ENCODE data around the gene DAND5. TPM values are rescaled to one million over a fixed set of nuclear protein-coding genes. Genes with fewer than 3 reads are reported as not detected.

DAND5 gene
- total and polyA plus RNA-seq, 9 of the 15 experiments (the other 6 are each of a cell fraction or from before 2014, with no cell fraction given): 0.22 to 0.83 (median 0.60) TPM

DNA sequence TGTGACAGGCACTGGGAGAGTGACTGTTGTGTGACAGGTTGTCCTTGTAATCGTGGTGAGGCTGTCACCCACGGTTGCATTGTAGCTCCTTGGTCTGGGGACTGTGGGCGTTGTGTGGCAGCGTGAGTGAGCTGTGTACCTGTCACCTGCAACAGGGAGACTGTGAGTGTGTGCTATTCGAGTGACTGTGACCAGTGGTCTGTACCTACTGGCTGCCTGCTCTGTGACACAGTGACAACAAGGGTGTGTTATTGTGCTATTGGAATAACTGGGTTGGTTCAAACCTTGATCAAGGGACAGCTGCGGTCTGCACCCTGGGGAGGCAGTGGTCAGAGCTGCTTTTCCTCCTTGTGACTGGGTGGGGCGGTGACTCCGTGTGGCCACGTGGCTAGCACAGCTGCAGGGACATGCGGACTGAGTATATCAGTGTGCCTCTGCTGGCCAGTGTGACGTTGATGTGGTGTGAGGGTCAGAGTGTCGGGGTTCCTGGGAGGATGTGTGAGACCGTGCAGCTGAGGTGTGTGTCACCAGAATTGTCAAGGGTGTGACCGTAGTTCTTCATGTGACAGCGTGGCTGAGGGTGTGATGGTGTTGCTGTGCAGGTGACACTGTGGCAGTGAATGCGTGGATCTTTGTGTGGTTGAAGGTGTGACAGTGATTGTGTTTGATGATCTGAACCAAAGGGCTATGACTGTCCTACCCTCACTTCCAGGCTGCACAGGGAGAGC, 15.8 kb downstream of the DAND5 start (continued):
- TF ChIP-seq, protein P1, sequence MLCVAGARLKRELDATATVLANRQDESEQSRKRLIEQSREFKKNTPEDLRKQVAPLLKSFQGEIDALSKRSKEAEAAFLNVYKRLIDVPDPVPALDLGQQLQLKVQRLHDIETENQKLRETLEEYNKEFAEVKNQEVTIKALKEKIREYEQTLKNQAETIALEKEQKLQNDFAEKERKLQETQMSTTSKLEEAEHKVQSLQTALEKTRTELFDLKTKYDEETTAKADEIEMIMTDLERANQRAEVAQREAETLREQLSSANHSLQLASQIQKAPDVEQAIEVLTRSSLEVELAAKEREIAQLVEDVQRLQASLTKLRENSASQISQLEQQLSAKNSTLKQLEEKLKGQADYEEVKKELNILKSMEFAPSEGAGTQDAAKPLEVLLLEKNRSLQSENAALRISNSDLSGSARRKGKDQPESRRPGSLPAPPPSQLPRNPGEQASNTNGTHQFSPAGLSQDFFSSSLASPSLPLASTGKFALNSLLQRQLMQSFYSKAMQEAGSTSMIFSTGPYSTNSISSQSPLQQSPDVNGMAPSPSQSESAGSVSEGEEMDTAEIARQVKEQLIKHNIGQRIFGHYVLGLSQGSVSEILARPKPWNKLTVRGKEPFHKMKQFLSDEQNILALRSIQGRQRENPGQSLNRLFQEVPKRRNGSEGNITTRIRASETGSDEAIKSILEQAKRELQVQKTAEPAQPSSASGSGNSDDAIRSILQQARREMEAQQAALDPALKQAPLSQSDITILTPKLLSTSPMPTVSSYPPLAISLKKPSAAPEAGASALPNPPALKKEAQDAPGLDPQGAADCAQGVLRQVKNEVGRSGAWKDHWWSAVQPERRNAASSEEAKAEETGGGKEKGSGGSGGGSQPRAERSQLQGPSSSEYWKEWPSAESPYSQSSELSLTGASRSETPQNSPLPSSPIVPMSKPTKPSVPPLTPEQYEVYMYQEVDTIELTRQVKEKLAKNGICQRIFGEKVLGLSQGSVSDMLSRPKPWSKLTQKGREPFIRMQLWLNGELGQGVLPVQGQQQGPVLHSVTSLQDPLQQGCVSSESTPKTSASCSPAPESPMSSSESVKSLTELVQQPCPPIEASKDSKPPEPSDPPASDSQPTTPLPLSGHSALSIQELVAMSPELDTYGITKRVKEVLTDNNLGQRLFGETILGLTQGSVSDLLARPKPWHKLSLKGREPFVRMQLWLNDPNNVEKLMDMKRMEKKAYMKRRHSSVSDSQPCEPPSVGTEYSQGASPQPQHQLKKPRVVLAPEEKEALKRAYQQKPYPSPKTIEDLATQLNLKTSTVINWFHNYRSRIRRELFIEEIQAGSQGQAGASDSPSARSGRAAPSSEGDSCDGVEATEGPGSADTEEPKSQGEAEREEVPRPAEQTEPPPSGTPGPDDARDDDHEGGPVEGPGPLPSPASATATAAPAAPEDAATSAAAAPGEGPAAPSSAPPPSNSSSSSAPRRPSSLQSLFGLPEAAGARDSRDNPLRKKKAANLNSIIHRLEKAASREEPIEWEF (CRISPR knock-in tag; IDR thresholded peaks at IDR 0.05): no peak
- no peak for TF ChIP-seq HNRNPUL1 (IDR thresholded peaks at IDR 0.05; ENCODE audit: low read length)
- no peak for TF ChIP-seq JUNB (CRISPR knock-in tag; conservative IDR thresholded peaks at IDR 0.05)
- TF ChIP-seq, protein P2, sequence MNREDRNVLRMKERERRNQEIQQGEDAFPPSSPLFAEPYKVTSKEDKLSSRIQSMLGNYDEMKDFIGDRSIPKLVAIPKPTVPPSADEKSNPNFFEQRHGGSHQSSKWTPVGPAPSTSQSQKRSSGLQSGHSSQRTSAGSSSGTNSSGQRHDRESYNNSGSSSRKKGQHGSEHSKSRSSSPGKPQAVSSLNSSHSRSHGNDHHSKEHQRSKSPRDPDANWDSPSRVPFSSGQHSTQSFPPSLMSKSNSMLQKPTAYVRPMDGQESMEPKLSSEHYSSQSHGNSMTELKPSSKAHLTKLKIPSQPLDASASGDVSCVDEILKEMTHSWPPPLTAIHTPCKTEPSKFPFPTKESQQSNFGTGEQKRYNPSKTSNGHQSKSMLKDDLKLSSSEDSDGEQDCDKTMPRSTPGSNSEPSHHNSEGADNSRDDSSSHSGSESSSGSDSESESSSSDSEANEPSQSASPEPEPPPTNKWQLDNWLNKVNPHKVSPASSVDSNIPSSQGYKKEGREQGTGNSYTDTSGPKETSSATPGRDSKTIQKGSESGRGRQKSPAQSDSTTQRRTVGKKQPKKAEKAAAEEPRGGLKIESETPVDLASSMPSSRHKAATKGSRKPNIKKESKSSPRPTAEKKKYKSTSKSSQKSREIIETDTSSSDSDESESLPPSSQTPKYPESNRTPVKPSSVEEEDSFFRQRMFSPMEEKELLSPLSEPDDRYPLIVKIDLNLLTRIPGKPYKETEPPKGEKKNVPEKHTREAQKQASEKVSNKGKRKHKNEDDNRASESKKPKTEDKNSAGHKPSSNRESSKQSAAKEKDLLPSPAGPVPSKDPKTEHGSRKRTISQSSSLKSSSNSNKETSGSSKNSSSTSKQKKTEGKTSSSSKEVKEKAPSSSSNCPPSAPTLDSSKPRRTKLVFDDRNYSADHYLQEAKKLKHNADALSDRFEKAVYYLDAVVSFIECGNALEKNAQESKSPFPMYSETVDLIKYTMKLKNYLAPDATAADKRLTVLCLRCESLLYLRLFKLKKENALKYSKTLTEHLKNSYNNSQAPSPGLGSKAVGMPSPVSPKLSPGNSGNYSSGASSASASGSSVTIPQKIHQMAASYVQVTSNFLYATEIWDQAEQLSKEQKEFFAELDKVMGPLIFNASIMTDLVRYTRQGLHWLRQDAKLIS (CRISPR knock-in tag; IDR thresholded peaks at IDR 0.05): no peak
- TF ChIP-seq ATF1 (CRISPR knock-in tag; IDR thresholded peaks at IDR 0.05): no peak
- peak; percentile 86 for TF ChIP-seq ATF1 (tag; IDR thresholded peaks at IDR 0.05)
- no peak for TF ChIP-seq POLR2G (IDR thresholded peaks at IDR 0.05; ENCODE audit: low read depth, low read length)
- TF ChIP-seq, protein P3, sequence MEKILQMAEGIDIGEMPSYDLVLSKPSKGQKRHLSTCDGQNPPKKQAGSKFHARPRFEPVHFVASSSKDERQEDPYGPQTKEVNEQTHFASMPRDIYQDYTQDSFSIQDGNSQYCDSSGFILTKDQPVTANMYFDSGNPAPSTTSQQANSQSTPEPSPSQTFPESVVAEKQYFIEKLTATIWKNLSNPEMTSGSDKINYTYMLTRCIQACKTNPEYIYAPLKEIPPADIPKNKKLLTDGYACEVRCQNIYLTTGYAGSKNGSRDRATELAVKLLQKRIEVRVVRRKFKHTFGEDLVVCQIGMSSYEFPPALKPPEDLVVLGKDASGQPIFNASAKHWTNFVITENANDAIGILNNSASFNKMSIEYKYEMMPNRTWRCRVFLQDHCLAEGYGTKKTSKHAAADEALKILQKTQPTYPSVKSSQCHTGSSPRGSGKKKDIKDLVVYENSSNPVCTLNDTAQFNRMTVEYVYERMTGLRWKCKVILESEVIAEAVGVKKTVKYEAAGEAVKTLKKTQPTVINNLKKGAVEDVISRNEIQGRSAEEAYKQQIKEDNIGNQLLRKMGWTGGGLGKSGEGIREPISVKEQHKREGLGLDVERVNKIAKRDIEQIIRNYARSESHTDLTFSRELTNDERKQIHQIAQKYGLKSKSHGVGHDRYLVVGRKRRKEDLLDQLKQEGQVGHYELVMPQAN (IDR thresholded peaks at IDR 0.05; ENCODE audit: borderline replicate concordance): peak; percentile 90; the same call in 1 of the 2 replicates
- no peak for TF ChIP-seq TEAD2 (tag; IDR thresholded peaks at IDR 0.05)
- TF ChIP-seq U2AF1 (optimal IDR thresholded peaks at IDR 0.05; ENCODE audit: low read depth, low read length): no peak
- TF ChIP-seq CCNT2 (IDR thresholded peaks at IDR 0.05; ENCODE audit: borderline replicate concordance, extremely low read depth, insufficient read length, low read depth, low read length): no peak
- no peak for TF ChIP-seq RBM15 (IDR thresholded peaks at IDR 0.05; ENCODE audit: insufficient read depth, low read length)
- TF ChIP-seq, protein P4, sequence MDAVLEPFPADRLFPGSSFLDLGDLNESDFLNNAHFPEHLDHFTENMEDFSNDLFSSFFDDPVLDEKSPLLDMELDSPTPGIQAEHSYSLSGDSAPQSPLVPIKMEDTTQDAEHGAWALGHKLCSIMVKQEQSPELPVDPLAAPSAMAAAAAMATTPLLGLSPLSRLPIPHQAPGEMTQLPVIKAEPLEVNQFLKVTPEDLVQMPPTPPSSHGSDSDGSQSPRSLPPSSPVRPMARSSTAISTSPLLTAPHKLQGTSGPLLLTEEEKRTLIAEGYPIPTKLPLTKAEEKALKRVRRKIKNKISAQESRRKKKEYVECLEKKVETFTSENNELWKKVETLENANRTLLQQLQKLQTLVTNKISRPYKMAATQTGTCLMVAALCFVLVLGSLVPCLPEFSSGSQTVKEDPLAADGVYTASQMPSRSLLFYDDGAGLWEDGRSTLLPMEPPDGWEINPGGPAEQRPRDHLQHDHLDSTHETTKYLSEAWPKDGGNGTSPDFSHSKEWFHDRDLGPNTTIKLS (IDR thresholded peaks at IDR 0.05; ENCODE audit: borderline replicate concordance, low read depth): peak; percentile 87
- TF ChIP-seq CXXC5 (CRISPR knock-in tag; IDR thresholded peaks at IDR 0.05): peak; percentile 55

All from K562 (cell line).